Stimulated activated CD8-positive, alpha-beta memory T cell treated with anti-CD3 and anti-CD28 coated beads, Interleukin-4, amount 100 ng/mL, for 1 hour (primary cell): ENCODE measurements around the gene USF3.

ENCODE experiments used
- DNase-seq, 2 donors: peaks; one replicate each; pipeline ENCODE4 v3.0.0-alpha.2; 2020; ENCODE audit warnings: low read depth in 2 of 2, low spot score in 1 of 2

USF3 gene

DNA sequence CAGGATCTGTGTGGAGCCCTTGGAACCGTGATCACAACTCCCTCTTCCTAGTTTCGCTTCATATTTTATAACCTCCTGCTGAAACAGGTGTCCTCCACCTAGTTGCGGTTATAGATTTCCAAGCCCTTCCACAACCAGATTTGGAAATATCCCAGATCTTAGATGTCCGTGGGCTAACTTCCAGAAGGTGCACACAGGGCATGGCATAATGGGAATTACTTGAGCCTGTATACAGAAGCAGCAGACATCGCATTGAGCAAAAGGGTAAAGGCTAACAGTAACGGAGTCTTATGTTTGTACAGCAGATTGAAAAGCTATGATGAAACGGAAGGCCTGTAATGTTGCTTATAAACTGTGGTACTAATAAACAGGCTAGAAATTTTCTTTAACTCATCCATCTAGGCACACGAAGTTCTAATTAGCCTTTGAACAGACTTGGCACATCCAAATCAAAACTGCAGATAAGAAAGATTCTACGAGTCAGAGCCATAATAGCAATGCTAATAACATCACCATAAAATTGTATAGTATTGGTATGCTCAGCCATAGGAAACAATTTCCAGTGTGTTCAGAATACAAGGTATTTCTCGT, 1.2 kb upstream of the USF3 start:
- no peak for DNase-seq

GRCh38 chr3:113696658-113697499, 437 bp upstream of the USF3 start:
- DNase-seq = peak; percentile 93 to 97

DNA sequence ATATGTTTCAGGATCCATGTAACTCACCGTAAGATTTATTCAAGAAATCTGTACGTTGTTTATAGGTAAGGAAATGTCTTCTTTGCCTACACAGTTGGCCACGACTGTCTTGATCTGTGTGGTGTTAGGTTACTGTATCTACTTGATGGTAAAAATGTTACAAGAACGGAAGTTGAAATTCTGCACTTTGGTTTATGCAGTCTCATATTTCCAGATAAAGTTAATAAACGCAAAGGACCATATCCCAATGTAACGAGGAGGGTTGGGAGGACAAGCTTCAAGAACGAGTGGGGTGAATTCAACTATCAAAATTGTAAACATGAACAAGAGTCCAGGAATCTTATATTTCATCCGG, 1.0 kb downstream of the USF3 start:
- no peak for DNase-seq

DNA sequence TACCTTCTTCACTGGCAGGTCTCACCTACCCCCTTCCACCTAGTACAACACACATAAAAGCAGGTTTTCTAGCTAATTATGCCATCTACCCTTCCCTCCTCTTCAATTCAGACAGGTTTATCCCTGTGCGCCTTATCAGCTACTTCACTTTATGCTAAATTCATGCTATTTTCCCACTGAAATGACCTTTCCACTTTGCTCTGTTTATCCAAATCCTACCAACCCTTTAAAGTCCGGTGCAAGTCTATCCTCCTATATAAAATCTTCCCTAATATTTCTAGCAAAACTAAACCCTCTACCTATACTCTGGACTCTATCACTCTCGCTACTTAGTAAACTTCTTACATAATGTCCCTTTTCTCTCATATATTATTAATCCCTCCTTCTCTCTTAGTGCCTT, 6.0 kb downstream of the USF3 start:
- DNase-seq = no peak

DNA sequence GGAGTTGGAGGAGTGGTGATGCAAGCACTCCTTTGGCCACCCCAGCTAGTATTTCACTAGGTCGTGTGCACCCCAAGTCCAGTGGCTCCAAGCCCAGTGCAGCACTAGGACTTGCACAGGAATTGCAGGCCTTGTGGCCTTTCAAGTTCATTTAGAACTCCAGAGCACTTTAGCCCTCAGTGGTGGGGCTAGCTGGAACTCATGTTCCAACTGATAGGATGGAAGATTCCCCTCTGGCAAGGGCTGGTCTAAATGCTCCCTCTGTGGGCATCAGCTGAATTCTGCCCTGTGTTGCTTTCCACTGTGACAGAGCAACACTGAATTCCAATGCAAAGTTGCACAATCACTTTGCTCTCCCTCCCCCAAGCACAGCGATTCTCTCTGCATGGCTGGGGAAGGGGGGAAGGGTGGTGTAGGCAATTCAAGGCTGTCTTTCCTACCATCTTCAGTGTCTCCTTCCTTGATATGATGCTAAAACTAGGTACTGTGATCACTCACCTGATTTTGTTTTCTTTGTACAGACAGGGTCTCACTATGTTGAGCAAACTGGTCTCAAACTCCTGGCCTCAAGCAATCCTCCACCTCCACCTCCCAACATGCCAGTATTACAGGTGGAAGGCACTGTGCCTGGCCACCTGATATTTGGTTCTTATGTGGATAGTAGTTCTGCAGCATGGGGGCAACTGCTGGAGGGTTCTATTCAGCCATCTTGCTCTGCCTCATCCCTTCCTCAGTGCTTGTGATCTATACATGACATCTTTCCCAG, 10.3 kb downstream of the USF3 start:
- DNase-seq = no peak

- no peak for DNase-seq
These were observed 11.3 kb downstream of the USF3 start for GRCh38 chr3:113685124-113685523.

DNA sequence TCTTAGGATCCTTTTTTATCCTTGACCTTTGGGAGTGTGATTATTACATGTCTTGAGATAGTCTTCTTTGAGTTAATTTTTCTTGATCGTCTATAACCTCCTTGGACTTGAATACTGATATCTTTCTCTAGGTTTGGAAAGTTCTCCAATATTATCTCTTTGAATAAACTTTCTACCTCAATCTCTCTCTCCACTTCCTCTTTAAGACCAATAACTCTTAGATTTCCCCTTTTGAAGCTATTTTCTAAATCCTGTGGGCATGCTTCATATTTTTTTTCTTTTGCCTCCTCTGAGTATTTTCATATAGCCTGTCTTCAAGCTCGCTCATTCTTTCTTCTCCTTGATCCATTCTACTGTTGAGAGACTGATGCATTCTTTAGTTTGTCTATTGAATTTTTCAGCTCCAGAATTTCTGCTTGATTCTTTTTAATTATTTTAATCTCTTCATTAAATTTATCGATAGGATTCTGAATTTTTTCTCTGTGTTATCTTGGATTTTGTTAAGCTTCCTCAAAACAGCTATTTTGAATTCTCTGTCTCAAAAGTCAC, 12.1 kb downstream of the USF3 start:
- no peak for DNase-seq

DNA sequence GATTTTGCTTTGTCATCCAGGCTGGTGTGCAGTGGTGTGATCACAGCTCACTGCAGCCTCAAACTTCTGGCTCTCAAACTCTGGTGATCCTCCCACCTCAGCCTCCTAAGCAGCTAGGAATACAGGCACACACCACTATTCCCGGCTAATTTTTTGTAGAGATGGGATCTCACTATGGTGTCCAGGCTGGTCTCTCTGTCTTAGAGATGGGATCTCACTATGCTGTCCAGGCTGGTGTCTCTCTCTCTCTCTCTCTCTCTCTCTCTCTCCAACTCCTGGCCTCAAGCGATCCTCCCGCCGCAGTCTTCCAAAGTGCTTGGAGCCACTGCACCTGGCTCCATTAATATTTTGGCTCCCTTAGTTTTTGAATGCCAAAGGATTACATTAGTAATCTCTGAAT, 17.7 kb downstream of the USF3 start:
- DNase-seq = no peak

DNA sequence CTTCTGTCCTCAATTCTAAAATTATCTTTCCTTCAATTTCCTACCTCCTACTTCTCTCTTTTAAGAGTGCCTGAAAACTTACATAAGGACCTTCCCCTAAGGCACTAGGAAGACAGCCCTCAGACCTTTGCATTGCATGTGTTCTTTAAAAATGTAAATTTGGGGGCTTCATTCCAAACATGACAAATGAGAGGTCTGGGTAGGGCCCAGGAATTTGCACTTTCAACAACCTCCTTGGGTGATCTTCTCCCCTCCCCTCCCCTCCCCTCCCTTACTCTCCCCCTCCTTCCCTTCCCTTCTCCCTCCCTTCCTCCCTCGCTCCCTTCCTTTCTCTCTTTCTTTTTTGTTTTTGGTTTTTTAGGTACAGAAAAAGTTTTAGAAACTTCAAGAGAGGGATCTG, 18.7 kb downstream of the USF3 start:
- no peak for DNase-seq

- no peak for DNase-seq
These were observed 20.2 kb downstream of the USF3 start for GRCh38 chr3:113676261-113676660.

- no peak for DNase-seq
These were observed 22.8 kb downstream of the USF3 start for GRCh38 chr3:113673593-113673992.

- no peak for DNase-seq
These were observed 28.4 kb downstream of the USF3 start for GRCh38 chr3:113668015-113668414.

GRCh38 chr3:113664523-113665094, 31.8 kb downstream of the USF3 start:
- no peak for DNase-seq

- DNase-seq = no peak
These were observed 32.7 kb downstream of the USF3 start for GRCh38 chr3:113663761-113664160.

- no peak for DNase-seq
These were observed 33.1 kb downstream of the USF3 start for GRCh38 chr3:113663324-113663750.

DNA sequence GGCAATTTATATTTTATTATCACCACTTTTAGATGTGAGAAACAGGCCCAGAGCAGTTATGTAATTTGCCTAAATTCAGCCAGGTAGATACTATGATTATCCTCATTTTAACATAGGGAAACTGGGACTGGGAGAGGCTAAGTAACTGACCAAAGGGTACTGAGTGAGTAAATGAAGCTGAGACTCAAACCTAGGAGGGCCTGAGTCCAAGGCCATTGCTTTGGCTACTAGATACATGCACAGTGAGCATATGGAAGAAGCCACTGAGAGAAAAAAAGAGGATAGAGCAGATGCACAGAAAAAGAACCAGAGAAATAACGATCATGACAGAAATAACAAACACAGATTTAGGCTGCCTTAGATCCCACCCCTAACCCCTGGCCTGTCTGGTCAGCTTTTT, 33.6 kb downstream of the USF3 start:
- DNase-seq = no peak

DNA sequence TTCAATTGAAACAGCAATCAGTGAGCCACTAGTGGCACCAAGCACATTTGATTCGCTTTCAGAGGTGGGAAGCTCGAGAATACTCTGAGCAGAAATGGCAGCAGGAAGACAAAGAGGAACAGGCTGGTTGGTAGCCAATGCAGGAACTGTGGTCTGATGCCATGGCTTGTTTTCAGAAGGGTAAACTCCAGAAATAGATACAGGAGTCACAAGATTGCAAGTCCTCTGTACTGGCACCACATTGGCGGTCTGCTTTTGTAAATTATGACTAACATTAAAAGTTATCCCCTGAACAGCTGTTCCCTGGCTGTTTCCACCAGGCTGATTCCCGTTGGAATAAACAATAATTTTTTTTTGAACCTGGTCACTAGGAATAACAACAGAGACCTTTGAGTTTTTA, 35.5 kb downstream of the USF3 start:
- DNase-seq = no peak

- DNase-seq = no peak
These were observed 36.0 kb downstream of the USF3 start for GRCh38 chr3:113660458-113660857.

- no peak for DNase-seq
These were observed 36.4 kb downstream of the USF3 start for GRCh38 chr3:113659996-113660395.

GRCh38 chr3:113659101-113659541, 37.3 kb downstream of the USF3 start:
- DNase-seq = no peak

GRCh38 chr3:113658107-113658506, 38.3 kb downstream of the USF3 start:
- DNase-seq = no peak
